Stimulated activated CD8-positive, alpha-beta memory T cell treated with anti-CD3 and anti-CD28 coated beads, Interleukin-2, amount 100 ng/mL, for 1 hour (primary cell): ENCODE results near the gene FAM222A.

Experiments
- DNase-seq, 2 donors: peaks; one replicate each; pipeline ENCODE4 v3.0.0-alpha.2; 2020; ENCODE audit warnings: low read depth in 2 of 2

Gene FAM222A

DNA sequence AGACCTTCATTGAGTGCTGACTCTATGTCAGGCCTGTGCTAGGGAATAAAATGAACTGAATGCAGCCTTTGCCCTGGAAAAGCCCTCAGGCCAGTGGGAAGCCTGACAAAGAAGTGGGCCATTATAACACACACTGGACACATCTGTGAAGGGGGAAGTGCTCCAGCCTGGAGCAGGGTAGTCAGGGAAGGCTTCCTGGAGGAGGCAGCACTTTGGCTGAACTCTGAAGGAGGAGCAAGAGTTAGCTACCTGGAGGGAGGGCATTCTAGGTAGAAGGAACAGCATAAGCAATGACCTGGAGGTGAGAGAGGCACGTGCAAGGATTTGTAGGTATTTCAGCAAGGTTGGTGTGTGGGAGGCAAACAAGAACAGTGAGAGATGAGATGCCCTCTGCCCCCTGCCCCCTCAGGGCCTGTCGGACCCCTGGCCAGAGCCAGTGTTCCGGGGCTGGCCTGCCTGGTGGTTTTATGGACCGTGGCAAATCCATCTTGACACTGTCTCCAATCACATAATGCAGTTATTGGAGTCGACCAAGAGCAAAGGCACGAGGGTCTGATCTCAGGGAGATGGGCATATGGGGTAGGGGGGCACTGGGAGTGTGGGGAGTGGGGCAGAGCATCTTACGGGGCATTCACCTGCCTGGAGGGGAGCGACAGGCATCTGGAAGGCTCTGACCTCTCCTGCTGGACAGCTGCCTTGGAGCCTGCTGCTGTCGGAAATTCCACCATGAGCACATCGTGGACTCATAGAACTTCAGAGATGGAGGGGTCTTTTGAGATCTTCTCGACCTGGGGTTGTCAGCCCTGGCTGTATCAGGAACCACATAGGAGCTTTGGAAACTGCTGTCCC is 2.7 kb upstream of the FAM222A start:
- DNase-seq = no peak

DNA sequence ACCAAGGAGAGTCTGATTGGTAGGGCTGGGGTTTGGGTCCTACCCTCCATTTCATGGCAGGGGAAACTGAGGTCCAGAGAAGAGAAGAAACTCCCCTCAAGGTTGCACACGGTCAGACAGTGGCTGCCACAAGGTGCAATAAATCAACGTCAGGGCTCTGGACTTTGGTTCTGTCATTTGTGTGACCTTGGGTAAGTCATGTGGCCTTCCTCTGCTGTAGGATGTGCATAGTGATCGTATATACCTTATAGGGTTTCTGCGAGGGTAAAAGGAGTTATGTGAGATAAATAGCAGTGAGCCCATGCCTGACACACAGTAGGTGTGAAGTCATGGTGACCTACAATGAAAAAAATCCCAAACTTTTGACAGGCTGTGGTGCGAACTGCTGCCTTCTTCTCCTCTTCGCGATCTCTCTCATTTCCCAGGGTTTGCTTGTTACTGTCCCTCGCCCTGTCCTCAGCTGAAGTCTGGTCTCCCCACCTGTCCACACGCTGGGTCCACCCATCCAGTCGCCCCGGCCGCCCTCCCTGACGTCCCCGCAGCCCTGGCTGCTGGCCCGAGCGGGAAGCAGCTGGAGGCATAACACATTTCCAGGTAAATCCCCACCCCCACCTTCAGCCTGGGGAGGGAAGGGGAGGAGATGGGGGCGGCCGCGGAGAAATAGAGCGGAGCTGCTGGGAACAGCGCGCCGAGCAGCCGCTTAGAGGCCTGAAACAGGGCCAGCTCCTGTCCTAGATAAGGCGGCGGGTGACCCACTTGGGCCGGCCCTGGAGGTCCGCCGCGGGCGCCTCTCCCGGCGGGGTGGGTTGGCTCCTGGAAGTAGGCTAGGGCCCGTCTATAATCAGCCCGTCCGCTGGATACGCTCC is 1.8 kb upstream of the FAM222A start:
- DNase-seq = no peak

DNA sequence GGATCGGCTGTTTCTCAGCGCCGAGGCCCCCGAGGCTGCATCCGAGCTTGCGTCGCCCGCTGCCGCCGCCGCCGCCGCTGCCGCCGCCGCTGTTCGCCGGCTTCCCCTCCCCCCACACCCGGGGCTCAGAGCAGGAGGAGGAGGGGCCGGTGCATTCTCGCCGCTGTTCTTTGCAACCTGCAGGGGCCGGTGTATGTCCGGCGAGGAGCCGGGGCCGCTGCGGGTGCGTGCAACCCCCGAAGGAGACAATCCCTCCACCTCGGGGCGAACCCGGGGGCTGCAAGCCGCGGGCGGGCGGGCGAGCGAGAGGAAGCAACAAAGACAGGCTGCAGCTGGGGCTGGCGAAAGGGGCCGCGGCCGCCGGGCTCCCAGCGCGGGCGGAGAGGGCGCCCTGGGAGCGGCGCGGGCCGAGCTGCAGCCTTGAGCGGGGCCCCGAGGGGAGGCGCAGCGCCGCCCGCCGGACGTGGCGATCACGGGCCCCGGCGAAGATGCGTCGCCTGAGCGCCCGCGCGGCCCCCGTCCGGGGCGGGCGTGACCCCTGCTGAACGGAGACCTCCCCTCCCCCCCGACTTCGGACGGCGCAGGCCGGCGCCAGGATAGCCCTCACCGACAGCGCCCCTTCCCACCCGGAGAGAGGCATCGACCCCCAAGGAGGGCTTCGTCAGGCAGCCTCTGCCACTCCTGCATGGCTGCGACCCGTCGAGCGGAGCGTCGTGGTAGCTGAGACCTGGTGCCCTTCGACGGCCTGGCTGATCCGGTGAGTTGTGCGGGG is 702 bp downstream of the FAM222A start:
- DNase-seq = peak in 1 of 2 donors; percentile 19

DNA sequence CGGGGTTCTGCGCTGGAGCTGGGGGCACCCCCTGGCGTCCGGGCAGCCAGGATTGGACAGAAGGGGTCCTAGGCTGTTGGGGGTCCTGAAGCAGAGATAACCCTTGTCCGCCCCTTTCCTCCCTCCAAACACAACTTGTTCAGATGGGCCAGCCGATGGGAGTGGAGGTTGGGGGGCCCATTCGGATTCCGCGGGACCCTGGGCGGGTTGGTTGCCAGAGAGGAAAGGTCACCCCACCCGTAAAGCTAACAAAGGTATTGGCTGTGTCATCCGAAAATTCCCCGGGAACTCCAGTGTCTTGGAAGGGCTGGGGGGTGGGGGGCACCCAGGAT is 1.3 kb downstream of the FAM222A start:
- DNase-seq = no peak

DNA sequence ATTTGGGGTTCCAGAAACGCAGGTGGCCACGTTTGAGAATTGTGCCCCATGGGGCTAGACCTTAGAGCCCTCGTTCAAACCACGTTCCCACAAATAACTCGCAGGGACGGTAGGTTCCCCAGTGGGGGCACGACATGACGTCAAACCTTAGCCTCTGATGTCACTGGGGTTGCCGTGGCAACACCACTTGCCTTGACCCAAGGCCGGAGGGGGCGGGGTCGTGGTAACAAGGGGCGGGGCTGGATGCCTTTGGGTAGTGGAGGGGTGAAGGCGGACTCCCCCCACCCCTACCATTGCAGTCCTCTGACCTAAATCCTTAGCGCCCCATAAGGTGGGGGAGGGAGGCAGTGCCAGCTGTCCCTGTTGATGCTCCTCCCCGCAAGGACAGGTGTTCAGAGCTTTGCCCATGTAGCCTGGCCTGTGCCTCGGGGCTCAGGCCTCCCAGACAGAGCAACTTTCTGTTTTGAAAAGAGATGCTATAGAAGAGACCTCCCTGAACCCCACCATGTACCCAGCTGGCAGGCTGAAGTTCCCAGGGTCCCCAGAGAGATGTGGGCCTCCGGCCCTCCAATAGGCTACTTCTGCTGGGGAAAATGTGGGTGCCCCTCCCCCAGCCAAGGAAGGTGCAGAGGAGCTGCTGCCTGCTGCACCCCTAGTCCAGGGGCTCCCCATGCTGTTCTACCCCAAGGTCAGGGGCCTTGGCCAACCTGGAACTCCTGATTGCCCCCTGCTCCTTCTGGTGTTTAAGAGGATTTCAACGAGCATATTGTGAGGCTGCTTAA is 1.9 kb downstream of the FAM222A start:
- DNase-seq = no peak

DNA sequence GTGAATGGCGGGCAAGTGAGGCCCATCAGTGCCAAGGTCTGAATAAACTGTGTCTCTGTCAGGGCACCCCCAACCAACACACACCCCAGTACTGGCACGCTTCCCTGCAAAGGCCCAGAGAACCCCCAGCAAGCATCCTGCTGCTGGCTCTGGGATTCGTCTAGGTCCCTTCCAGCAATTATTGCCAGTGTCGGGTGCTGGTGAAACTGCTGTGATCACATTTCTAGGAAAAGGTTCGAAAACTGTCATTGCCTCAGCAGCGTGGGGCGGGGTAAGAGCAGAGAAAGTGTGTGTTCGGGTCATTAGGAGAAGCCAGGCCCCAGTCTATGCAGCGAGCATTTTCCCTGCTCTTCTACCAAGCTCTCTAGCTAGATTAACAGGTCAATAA is 2.5 kb downstream of the FAM222A start:
- no peak for DNase-seq

DNA sequence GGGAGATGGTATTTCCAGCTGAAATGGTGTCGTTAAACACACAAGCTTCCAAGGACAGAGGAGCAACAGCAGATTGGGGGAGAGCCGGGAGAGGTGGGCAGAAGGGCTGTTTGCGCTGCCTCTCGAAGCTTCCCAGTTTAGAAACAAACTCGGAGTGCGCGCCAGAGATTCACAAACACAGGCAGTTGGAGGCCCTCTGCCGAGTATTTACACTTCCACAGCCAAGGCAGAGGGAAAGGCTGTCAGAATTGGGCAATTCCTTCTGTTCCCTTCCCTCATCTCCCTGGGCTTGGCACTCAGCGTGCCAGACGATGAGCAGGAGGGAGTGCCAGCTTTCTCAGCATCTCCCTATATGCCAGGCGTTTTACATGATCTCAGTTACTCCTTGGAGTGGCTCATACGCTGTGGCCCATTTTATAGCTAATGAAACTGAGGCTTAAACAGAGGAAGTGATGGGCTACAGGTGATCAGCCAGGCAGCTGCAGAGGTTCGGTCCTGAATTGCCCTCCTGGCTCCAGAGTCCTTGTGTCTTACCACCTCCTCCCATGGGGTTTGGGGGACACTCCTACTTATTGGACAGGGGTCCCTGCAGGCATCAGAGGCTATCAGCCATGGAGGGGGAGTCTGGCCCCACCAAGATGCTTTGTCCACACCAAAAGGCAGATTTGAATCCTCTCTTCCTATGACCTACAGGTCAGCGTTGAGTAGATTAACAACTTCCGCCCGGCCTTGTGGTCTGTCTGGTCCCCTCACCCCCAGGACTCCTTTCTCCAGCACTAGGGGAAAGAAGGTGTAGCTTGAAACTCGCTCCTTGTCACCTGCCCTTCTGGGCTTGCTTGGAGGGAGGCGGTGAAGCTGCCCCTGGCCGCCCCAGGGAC is 3.1 kb downstream of the FAM222A start:
- DNase-seq = no peak

DNA sequence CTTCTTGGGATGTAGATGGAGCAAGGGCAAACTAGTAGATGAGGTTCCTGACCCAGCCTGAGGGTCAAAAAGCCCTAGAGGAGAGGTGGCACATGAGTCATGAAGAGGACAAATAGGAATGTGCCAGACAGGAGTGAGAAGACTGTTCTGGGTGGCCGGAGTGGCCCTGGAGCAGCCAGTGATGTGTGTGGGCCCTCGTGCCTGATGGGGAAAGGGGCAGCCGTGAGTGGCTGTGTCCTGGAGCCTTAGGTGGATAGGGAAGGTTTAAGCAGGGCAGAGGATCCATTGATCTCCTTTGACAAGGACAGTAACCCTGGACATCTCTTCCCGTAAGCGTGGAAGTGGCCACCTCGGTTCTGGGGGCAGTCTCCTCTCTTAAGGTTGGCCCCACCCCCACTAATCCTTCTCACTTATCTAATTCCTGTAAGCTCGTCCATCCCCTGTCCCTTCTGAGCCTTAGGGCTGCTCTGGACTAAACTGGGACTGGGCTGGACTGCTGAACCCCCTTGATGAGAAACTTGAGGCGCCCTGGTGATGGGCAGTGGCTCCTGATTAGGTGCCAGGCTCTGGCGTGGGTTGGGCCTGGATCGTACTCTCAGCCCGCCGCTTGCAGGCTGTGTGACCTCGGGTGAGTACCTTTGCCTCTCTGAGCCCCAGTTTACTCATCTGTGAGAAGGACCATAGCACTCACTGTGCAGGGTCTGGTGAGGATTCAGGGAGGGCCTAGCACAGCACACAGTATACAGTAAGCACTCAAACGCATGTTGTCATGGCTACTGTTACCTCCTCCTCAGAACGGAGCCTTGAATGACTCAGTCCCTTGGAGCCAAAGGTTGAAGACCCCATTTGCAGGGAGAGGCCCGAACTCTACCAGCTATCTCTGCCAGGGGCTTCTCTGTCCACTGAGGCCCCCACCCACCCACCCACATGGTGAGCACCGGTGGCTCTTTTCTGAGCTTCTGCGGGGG is 4.0 kb downstream of the FAM222A start:
- no peak for DNase-seq

DNA sequence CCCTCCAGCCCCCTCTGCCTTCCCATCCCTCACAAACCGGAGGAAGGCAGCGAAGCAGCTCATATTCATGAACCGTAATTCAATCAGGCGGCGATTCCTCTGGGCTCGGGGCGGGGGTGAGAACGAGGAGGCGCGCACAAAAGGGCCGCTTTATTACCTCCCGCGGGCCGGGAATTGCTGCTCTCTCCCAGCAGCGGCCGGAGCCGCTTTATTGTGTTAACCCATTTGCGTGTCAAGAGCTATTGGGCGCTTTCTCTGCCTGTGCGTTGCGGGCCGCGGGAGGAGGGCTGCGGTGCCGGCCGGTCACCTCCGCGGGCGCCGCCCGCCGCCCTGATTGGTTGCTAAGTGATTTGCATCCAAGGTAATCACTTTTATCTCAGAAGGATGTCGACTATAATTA is 4.8 kb downstream of the FAM222A start:
- DNase-seq = no peak

DNA sequence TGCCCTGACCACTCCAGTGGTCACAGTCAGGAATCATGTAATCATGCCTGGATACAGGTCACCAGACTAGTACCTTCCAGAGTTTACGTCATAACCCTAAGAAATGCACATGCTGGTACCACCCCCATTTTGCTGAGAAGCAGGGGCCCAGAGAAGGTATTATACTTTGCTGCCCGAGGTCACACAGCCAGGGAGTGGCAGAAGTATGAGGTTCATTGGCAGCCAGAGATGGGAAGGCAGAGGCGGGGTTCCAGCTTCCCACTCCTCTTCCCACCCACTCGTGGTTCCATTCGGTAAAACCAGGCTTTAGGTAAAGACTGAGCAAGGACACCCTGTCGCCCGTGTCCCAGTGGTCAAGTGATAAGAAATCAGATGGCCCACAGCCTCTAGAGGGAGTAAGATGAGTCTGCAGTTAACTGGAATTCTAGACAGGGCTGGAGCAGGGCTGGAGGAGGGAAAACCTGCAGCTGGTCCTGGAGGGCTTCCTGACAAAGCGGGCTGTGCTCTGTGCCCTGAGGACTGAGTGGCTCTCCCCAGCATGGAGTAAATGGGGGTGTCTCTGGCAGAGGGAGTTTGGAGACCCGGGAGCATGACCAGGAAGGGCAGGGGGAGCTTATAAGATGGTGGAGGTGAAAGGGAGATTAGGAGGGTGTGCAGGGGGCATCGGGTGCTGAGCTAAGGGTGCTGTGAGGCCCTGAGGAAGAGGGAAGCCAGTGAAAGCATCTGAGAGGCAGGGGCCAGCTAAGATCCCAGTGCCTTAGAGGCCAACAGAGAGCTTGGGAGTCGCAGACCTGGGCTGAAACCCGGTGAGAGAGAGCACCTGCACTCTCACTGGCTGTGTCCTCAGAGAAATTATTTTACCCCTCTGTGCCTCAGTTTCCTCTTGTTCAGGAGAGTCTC is 5.7 kb downstream of the FAM222A start:
- no peak for DNase-seq

DNA sequence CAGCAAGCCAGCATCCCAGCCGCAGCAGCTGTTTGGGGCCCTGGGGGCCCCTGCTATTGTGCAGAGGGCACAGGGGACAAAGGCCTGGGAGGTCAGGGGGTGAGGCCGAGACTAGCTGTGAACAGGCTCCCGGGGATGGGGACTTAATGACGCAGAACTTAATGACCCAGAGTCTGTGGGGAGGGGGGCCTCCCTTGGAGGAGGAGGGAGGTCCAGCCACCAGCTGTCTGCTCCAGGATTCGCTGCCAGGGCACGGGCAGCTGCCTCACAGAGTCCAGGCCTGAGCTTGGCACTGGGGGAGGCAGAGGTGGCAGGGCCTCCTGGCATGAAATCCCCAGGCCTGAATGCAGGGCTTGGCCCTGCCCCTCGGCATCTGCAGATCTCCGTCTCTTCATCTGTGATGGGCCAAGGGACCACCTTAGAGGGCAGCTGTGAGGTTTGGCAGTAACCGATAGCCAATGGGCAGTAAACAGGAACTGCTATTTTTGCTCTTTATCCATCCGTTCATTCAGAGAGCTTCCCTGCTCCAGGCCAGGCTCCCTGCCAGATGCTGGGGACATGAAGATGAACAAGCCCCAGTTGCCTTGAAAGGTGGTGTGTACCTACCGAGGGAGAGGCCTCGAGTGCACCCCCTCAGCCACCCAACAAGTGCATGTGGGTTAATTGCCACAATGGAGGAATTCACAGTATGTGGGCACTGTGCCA is 6.7 kb downstream of the FAM222A start:
- DNase-seq = no peak

DNA sequence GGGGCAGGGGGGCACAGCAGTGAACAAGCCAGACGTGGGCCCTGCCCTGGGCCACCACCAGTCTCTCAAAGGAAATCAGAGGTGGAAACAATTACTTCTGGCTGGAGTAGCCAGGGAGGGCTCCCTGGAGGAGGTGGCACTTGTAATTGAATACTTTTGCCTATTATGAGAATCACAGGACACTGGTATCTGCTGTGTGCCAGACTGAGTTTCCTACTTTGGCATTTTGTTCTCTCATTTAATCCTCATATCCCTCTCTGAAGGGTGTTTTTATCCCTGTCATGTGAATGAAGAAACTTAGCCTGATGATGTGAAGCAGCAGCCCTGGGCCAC is 7.2 kb downstream of the FAM222A start:
- no peak for DNase-seq

DNA sequence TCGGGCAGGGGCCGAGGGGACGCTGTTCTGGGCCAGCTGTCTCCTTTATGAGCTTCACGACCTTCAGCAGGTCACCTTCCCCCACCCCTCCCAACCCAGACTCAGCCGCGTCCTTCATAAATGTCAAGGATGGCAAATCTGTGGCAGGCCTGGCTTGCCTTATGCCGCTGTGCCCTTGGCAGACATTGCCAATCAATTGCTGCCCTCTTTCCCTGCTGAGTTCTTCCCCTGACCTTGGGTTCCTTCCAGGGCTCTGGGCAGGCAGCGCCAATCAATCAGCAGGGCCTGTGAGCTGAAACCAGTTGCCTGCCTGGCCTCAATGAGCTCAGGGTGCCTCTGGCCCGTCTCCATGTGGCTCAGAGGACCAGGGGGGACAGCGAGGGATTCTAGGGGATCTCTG is 7.7 kb downstream of the FAM222A start:
- DNase-seq = no peak

DNA sequence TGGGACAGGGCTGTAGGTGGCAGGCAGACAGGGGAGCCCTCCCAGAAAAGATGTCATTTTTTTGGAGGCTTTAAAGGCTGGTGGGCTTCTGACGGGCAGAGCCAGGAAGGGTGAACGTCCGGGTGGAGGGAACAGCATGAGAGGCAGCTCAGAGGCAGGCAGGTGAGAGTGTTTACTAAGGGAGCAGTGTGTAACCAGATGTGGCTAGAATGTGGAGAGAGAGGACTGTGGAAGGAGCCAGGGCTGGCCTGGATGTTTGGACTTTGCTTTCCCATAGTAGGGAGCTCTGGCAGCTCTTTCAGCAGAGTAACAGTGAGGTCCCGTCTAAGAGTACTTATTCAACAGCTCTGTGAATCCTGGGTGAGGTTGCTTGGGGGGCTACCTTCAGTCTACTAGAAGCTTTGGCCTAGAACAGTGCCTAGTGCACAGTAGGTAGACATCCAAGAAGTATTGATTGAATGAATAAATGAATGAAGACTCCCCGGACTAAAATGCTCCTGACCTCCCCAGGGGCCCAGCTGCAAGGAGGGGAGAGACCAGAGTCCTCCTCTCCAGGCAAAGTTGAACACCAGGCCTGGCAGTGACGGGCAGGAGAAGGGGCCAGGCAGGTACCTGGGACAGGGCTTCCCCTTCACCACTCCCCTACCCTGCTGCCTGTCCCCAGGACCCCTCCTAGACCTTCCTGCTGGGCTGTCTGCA is 8.5 kb downstream of the FAM222A start:
- no peak for DNase-seq

DNA sequence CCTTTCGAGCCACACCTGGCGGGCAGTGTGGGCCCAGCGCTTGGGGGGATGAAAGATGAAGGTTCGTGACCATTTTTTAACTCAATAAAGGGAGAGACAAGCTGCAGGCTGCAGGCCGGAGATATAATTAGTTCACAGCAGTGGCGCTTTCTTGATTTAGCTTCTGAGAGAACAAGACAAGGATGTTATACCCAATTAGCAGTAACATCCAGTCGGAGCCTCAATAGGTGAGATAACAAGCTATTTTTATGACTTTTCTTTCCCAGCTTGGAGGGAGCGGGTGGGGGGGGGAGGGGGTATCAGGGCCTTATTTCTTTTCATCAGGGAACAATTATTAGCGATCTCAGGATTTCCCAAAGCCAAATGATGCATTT is 9.1 kb downstream of the FAM222A start:
- DNase-seq = no peak

DNA sequence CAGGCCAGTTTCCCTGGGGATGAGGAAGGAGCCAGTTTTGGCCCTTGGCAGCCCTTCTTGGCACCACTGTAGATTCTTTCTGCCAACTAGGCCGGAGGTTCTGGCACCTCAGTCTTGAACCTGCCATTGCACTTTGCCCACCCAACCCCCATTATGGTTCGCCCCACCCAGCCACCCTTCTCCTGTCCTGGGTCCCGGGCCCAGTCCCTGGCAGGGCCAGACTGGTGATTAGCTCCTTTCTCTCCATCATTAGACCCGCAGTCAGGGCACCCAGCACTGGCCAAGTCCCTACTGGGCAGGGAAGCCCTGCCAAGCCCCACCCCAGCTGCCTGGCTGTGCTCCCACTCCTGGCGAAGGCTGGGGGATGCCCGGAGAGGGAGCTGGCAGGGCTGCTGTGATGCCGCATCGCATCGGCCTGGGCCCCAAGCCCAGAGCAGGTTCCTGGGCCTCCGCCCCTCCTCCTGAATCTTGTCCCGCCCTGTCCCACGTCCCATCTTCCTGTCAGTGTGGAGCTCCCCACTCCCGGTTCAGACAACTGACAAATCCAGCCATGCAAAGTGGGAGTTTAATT is 9.8 kb downstream of the FAM222A start:
- no peak for DNase-seq

DNA sequence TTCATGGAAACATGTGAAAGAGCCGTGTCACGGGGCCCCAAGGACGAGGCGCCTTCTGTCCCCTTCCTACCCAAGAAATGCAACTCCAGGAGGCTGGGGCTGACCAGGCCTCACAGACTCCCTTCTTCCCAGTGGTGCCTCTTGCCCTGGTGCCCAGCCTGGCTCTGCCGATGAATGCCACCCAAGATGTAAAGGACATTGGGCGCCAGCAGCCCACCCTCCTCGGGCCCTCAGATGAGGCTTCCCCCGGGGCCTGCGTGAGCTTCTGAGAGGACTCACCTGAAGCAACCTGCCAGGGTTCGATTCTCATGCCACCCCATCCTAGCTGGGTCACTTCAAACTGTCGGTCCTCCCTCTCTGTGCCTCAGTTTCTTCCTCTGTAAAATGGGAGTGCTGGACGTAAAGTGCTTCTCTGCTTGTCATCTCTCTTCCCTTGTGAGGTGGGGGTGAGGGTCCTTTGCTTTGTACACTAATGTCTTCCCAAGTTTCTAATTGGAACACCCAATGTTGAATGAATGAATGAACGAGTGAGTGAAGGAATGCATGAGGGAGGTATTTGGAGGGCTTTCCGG is 10.8 kb downstream of the FAM222A start:
- no peak for DNase-seq
